Testis (tissue), 2 donors: ENCODE data around the gene VAV2.

Experiments
- POLR2A ChIP-seq: fragments of 450-650 bp; IDR thresholded peaks from one replicate; pipeline ENCODE4 v1.6.1; 2017; ENCODE audit warnings: antibody characterized with exemption, mild to moderate bottlenecking, moderate library complexity
- TF ChIP-seq, protein P1 (sequence below), 3 experiments: fragments of 450-650 bp in 2 of 3; fragments of 200-600 bp in 1 of 3; sonication (generic) in 1 of 3; IDR thresholded peaks; one replicate each; pipeline ENCODE4 v1.5.1; 2016 to 2019; ENCODE audit warnings: antibody characterized with exemption in 3 of 3, mild to moderate bottlenecking in 2 of 3, moderate library complexity in 1 of 3

DNA sequence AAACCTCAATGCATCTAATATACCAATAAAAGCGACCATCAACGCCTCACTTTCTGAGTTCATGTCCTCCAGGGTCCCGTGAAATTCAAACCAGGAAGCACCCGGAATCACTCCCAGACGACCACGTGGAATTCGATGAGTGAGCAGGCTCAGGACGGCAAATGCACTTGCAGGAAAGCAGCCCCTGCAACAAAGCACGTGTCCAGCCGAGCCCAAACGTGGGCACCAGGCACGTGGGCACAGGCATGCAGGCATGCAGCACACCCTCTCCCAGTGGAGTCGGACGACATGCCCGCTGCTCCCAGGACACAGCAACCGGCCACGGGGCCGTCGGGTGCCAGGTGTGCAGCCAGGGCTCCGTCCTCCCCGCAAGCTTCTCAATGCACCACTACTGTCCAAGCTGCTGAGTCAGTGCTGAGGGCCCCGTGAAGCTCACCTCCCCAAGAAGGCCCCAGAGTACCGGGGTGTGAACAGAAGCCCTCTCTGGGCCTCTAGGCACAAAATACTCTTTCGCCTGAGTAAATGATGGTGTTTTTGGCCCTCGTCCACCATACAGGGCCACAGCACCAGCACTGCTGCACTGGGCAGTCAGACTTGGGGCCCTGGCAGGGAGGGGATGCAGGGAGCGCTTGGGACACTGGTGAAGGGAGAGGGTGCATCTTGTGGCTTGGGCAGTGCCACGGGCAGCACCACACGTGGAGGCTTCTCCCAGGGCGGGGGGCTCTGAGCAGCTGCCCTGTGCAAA is 87.6 kb downstream of the VAV2 start:
- TF ChIP-seq, protein P1, sequence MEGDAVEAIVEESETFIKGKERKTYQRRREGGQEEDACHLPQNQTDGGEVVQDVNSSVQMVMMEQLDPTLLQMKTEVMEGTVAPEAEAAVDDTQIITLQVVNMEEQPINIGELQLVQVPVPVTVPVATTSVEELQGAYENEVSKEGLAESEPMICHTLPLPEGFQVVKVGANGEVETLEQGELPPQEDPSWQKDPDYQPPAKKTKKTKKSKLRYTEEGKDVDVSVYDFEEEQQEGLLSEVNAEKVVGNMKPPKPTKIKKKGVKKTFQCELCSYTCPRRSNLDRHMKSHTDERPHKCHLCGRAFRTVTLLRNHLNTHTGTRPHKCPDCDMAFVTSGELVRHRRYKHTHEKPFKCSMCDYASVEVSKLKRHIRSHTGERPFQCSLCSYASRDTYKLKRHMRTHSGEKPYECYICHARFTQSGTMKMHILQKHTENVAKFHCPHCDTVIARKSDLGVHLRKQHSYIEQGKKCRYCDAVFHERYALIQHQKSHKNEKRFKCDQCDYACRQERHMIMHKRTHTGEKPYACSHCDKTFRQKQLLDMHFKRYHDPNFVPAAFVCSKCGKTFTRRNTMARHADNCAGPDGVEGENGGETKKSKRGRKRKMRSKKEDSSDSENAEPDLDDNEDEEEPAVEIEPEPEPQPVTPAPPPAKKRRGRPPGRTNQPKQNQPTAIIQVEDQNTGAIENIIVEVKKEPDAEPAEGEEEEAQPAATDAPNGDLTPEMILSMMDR (IDR thresholded peaks at IDR 0.05), result no peak
- TF ChIP-seq POLR2A, result no peak
